GM13976 (cell line): ENCODE results near the gene DIS3L2.
"Not testable (repeated sequence)": the region's sequence is repeated elsewhere in the genome, so short reads cannot be mapped to it uniquely, and the experiment has no call there.

ENCODE experiments used
- DNase-seq: peaks from one replicate; pipeline ENCODE4 v3.0.0; 2012; ENCODE audit warnings: low spot score
- CTCF ChIP-seq: IDR thresholded peaks from 2 replicates; pipeline ENCODE4 v1.5.1; 2012; ENCODE audit warnings: borderline replicate concordance, mild to moderate bottlenecking; ENCODE audit not compliant: insufficient read depth; ENCODE audit errors: extremely low read depth, missing control alignments, control extremely low read depth
- in situ Hi-C: fragments of 300-500 bp; cut with MboI; formaldehyde crosslinking; loops from one replicate; pipeline ENCODE4 v1.12.0; 2022; ENCODE audit warnings: low sequenced_read_pairs, mixed read lengths, inconsistent platforms; ENCODE audit not compliant: unreplicated experiment

Gene DIS3L2

GRCh38 chr2:232332940-232333259, 371.4 kb downstream of the DIS3L2 start:
- no peak for DNase-seq
- TF ChIP-seq CTCF = no peak
- in situ Hi-C loops = no loop called here

GRCh38 chr2:232333361-232334135, 372.0 kb downstream of the DIS3L2 start:
- TF ChIP-seq CTCF = peak; percentile 31
- in situ Hi-C loops = no loop called here
- no peak for DNase-seq

DNA sequence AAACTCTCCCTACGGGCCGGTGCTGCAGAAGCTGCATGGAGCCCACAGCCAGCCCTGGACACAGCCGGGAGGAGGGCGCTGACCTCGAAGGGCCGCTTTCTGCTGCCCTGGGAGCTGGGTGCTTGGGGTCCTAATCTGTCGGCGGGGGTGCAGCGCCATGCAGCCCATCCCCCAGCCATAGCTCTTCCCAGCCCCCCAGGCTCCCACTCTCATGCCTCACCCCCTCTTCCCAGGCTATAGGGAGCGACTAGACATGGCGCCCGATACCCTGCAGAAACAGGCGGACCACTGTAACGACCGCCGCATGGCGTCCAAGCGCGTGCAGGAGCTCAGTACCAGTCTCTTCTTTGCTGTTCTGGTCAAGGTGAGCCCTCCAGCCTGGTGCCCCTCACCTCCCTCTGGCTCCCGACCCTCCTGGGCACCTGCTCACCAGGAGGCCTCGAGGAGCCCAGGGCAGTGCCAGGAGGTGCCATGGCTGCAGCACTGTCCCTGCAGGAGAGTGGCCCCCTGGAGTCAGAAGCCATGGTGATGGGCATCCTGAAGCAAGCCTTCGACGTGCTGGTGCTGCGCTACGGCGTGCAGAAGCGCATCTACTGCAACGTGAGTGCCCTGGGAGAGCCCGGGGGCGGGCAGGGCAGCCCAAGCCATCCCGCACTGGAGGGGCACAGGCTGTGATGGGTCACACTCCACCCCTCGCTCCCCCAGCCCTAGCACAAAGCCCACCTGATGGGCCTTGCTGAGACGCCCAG, 372.8 kb downstream of the DIS3L2 start:
- DNase-seq, in situ Hi-C loops: not testable (repeated sequence)

DNA sequence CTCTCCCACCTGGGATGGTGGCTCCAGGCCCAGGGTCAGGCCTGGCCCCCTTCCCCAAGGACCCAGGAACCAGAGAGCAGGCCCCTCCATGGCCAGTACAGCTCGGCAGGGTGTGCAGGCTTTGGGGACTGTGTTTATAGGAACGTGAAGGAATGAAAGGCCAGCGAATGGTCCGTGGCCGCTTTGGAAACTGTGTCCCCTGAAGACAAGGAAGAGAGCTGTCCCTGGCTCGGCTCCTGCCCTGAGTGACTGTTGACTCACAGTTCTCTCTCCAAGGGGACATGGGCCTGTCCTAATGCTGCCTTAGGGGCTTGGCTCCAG, 373.3 kb downstream of the DIS3L2 start:
- in situ Hi-C loops, DNase-seq: not testable (repeated sequence)

DNA sequence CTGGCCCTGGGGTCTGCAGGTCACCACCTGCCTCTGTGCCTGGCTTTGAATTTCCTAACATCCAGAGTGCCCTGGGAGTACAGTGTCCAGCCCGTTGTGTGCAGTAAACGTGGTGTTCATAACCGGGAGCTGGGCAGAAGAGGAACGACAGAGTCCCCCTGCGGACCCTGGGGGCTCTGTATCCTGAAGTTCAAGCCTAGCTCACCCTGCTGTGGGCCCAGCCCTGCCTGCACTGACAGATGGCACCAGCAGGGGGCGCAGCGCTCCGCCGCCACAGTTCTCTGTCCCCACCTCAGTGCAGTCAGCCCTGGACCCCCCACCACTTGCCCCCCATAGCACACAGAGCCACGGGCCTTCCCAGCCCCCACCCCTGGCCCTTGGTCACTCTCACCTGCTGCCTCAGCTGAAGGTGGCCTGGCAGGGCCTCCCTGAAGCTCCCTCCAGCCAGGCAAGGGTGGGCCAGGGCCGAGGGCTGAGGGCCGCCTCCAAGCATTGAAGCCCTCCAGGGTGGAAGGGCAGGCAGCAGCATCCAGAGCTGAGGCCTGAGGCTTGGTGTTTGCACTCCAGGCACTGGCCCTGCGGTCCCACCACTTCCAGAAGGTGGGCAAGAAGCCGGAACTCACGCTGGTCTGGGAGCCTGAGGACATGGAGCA, 373.8 kb downstream of the DIS3L2 start:
- in situ Hi-C loops, DNase-seq: not testable (repeated sequence)
- peak; percentile 22 for TF ChIP-seq CTCF

GRCh38 chr2:232335859-232336215, 374.3 kb downstream of the DIS3L2 start:
- no peak for DNase-seq
- in situ Hi-C loops = no loop called here
- no peak for TF ChIP-seq CTCF

DNA sequence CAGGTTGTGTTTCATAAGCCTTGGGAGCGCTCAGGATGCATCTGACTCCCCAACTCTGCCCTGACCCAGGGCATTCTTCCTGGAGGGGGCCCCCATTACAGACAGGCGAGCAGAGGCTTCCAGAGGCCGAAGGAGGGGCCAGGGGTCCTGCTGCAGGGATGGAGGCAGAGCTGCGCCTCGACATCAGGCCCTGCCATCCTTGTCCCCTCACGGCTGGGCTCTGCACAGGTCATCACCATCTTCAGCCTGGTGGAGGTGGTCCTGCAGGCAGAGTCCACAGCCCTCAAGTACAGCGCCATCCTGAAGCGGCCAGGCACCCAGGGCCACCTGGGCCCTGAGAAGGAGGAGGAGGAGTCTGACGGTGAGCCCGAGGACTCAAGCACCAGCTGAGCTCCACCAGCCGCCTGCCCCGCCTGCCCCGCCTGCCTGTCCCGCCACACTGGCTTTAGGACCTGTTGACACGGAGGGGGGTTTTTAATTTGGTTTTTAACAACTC, 374.8 kb downstream of the DIS3L2 start:
- no peak for TF ChIP-seq CTCF
- no peak for DNase-seq
- in situ Hi-C loops = no loop called here
